Fibroblast of villous mesenchyme (primary cell): ENCODE results near the gene TXLNA. TPM values are rescaled to one million over a fixed set of nuclear protein-coding genes. Genes with fewer than 3 reads are reported as not detected.

Experiments used
- DNase-seq: peaks from one replicate; pipeline ENCODE4 v3.0.0-alpha.2; 2010; ENCODE audit warnings: low read depth
- H3K4me3 ChIP-seq: 2 replicates; pipeline ENCODE4 v1.5.1; 2011; ENCODE audit warnings: low read depth, mild to moderate bottlenecking, low read length
- total RNA-seq: library from RNA; depleted of rRNA; stranded (reverse); fragments of >200 nt; gene quantifications from 2 replicates; pipeline ENCODE4 v1.2.3, GENCODE V29; 2012
- TF ChIP-seq, protein P1 (sequence below): IDR thresholded peaks from 2 replicates; pipeline ENCODE4 v1.5.1; 2012; ENCODE audit warnings: low read depth, mild to moderate bottlenecking, low read length; ENCODE audit not compliant: insufficient read depth

Gene TXLNA
- total RNA-seq, 1 donor: 128 TPM

- no peak overlapping the region for H3K4me3 ChIP-seq
- no peak for DNase-seq
- TF ChIP-seq, protein P1, sequence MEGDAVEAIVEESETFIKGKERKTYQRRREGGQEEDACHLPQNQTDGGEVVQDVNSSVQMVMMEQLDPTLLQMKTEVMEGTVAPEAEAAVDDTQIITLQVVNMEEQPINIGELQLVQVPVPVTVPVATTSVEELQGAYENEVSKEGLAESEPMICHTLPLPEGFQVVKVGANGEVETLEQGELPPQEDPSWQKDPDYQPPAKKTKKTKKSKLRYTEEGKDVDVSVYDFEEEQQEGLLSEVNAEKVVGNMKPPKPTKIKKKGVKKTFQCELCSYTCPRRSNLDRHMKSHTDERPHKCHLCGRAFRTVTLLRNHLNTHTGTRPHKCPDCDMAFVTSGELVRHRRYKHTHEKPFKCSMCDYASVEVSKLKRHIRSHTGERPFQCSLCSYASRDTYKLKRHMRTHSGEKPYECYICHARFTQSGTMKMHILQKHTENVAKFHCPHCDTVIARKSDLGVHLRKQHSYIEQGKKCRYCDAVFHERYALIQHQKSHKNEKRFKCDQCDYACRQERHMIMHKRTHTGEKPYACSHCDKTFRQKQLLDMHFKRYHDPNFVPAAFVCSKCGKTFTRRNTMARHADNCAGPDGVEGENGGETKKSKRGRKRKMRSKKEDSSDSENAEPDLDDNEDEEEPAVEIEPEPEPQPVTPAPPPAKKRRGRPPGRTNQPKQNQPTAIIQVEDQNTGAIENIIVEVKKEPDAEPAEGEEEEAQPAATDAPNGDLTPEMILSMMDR: no peak
Observed at GRCh38 chr1:32184650-32185049, 5.2 kb downstream of the TXLNA start.

- DNase-seq: no peak
- TF ChIP-seq, protein P1: no peak
- no peak overlapping the region for H3K4me3 ChIP-seq
Observed at GRCh38 chr1:32186077-32186476, 6.6 kb downstream of the TXLNA start.

DNA sequence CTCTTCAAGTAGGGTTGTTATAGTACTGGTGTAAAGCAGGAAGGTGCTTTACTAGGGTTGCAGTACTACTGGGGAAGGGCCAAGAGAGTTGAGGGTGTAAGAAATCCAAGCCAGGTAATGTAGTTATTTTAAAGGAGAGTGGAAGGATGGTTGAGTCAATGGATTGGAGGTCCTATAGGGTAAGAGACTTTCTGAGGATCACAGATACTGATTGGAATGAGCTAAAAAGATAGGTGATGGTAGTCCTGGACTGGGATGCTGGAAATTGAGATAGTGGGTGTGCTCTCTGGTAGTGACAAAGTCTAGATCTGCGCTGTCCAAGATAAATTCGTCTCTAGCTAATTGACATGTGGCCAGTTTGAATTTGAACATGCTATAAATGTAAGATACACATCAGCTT, 7.0 kb downstream of the TXLNA start:
- TF ChIP-seq, protein P1: no peak
- H3K4me3 ChIP-seq: no peak overlapping the region
- no peak for DNase-seq

- TF ChIP-seq, protein P1: no peak
- H3K4me3 ChIP-seq: no peak overlapping the region
- no peak for DNase-seq
Observed at GRCh38 chr1:32187850-32188249, 8.4 kb downstream of the TXLNA start.

GRCh38 chr1:32192220-32192948, 12.9 kb downstream of the TXLNA start:
- H3K4me3 ChIP-seq: no peak overlapping the region
- TF ChIP-seq, protein P1: no peak

DNA sequence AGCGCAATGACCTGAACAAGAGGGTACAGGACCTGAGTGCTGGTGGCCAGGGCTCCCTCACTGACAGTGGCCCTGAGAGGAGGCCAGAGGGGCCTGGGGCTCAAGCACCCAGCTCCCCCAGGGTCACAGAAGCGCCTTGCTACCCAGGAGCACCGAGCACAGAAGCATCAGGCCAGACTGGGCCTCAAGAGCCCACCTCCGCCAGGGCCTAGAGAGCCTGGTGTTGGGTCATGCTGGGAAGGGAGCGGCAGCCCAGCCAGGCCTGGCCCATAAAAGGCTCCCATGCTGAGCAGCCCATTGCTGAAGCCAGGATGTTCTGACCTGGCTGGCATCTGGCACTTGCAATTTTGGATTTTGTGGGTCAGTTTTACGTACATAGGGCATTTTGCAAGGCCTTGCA, 15.5 kb downstream of the TXLNA start:
- TF ChIP-seq, protein P1: no peak
- DNase-seq: no peak
- no peak overlapping the region for H3K4me3 ChIP-seq

More at GRCh38 chr1:32192220-32192948, 12.9 kb downstream of the TXLNA start:
- DNase-seq: no peak

DNA sequence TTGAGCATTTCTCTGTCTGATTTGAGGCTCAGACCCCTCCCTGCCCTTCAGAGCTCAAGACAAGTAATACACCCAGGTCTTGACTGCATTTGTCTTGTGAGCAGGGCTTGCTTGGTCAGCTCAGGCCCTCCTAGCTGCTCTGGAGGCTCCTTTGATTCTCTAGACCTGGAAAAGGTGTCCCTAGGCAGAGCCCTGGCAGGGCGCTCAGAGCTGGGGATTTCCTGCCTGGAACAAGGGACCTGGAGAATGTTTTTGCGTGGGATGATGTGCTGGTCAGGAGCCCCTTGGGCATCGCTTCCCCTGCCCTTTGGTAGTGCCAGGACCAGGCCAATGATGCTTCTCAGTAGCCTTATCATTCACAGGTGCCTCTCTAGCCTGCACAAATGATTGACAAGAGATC, 16.1 kb downstream of the TXLNA start:
- DNase-seq: no peak
- TF ChIP-seq, protein P1: no peak
- no peak overlapping the region for H3K4me3 ChIP-seq
